GM12875 (cell line): ENCODE results near the gene SNX11.

ENCODE experiments used
- H3K4me3 ChIP-seq: one replicate; pipeline ENCODE4 v1.5.1; 2011; ENCODE audit warnings: low read depth, low read length, control low read depth
- CTCF ChIP-seq: IDR thresholded peaks from 2 replicates; pipeline ENCODE4 v1.5.1; 2011; ENCODE audit warnings: low read depth, mild to moderate bottlenecking, control low read depth, inconsistent platforms, low read length, moderate library complexity, borderline replicate concordance; ENCODE audit not compliant: insufficient read depth

Gene SNX11

GRCh38 chr17:48107137-48108055, at the start of gene SNX11:
Gene SNX11 (plus strand): TSS chr17:48107766. CDS start chr17:48112044, 4,278 bp downstream.
- H3K4me3 ChIP-seq = peak within 1 kb of the TSS; percentile 63
- no peak for TF ChIP-seq CTCF

GRCh38 chr17:48058393-48059124, 49.0 kb upstream of the SNX11 start:
- no peak for TF ChIP-seq CTCF

GRCh38 chr17:48059125-48059668, 48.4 kb upstream of the SNX11 start:
- TF ChIP-seq CTCF = no peak
- no peak overlapping the region for H3K4me3 ChIP-seq

More at GRCh38 chr17:48058393-48059124, 49.0 kb upstream of the SNX11 start:
- no peak overlapping the region for H3K4me3 ChIP-seq

- H3K4me3 ChIP-seq = no peak overlapping the region
- no peak for TF ChIP-seq CTCF
Observed at GRCh38 chr17:48060249-48060648, 47.3 kb upstream of the SNX11 start.

GRCh38 chr17:48062273-48062672, 45.3 kb upstream of the SNX11 start:
- TF ChIP-seq CTCF = no peak
- no peak overlapping the region for H3K4me3 ChIP-seq

- H3K4me3 ChIP-seq = no peak overlapping the region
- TF ChIP-seq CTCF = no peak
Observed at GRCh38 chr17:48064638-48065037, 42.9 kb upstream of the SNX11 start.
